HL-60 (cell line): ENCODE data around the gene C5orf24.
"Not testable (repeated sequence)": the region's sequence is repeated elsewhere in the genome, so short reads cannot be mapped to it uniquely, and the experiment has no call there.

Experiments
- CTCF ChIP-seq: IDR thresholded peaks from one replicate; pipeline ENCODE4 v1.5.1; 2011; ENCODE audit warnings: low read length, control low read depth, inconsistent platforms; ENCODE audit not compliant: insufficient read depth
- GABPA ChIP-seq: IDR thresholded peaks from 2 replicates; pipeline ENCODE4 v1.6.1; 2012; ENCODE audit warnings: low read depth
- POLR2AphosphoS5 ChIP-seq: IDR thresholded peaks from 2 replicates; pipeline ENCODE4 v1.6.1; 2012; ENCODE audit warnings: low read depth

- not testable (repeated sequence) for TF ChIP-seq CTCF, POLR2AphosphoS5, GABPA
Measured at GRCh38 chr5:134856465-134856864, 10.7 kb downstream of the C5orf24 start.
